ENCODE data around the gene CHAMP1.
A peak's percentile ranks its signal among the peaks of the same experiment; 100 is the strongest.
"Not testable (repeated sequence)": the region's sequence is repeated elsewhere in the genome, so short reads cannot be mapped to it uniquely, and the experiment has no call there.

Gene CHAMP1

DNA sequence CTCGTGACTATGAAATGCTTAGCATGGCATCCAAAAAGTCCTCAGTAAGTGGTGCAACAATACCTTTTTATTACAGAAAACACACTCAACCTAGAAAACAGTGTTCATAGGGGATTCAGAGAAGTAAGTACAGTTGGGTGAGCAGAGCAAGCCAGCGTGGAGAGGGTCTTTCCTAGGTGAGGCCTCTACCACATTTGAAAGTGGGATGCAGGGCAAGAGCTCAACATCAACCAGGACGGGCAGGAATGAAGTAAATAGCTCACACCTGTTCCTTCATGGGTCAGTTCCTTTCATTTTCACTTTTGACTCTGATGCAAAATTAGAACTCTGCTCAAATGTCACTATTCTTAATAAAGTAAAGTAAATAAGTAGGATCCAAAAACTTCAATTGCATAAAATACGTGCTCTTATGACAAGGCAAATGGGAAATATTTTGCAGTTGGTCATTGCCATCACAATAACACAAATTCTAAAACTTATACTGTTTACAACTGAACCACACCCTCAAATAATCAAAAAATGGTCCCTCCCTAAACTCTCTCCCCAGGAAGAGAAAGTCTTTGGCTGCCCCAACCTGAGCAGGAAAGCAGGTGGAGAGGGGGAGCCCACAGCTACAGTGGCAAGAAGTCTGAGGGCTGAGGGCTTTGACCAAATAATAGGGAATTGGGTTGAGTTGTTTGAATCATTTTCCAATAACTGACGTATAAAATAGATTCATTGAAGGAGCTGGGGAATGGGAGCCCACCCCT, 20.2 kb downstream of the CHAMP1 start:
- DNase-seq (ENCODE audit: low read depth), result no peak

DNA sequence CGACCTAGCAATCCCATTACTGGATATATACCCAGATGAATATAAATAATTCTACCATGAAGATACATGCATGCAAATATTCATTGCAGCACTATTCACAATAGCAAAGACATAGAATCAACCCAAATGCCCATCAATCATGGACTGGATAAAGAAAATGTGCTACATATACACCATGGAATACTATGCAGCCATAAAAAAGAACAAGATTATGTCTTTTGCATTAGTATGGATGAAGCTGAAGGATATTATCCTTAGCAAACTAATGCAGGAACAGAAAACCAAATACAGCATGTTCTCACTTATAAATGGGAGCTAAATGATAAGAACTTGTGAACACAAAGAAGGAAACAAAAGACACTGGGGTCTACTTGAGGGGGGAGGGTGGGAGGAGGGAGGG, 22.2 kb downstream of the CHAMP1 start:
- DNase-seq (ENCODE audit: low read depth), result not testable (repeated sequence)

- DNase-seq (ENCODE audit: low read depth), result no peak
These were observed 24.7 kb downstream of the CHAMP1 start for GRCh38 chr13:114338959-114339358.

- peak; percentile 4 for DNase-seq (ENCODE audit: low read depth)
These were observed 25.7 kb downstream of the CHAMP1 start for GRCh38 chr13:114339857-114340534.

- no peak for DNase-seq (ENCODE audit: low read depth)
These were observed 26.9 kb downstream of the CHAMP1 start for GRCh38 chr13:114341003-114341777.

DNA sequence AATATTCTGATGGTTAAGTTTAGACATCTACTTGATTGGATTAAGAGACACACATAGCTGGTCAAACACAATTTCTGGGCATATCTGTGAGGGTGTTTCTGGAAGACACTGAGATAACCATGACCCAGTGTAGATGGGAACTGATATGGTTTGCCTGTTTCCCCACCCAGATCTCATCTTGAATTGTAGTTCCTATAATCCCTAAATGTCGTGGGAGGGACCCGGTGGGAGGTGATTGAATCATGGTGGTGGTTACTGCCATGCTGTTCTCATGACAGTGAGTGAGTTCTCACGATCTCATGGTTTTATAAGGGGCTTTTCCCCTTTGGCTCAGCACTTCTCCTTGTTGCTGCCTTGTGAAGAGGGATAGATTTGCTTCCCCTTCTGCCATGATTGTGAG, 33.0 kb downstream of the CHAMP1 start:
- DNase-seq (ENCODE audit: low read depth), result not testable (repeated sequence)

GRCh38 chr13:114352763-114353162, 38.5 kb downstream of the CHAMP1 start:
- not testable (repeated sequence) for DNase-seq (ENCODE audit: low read depth)

DNA sequence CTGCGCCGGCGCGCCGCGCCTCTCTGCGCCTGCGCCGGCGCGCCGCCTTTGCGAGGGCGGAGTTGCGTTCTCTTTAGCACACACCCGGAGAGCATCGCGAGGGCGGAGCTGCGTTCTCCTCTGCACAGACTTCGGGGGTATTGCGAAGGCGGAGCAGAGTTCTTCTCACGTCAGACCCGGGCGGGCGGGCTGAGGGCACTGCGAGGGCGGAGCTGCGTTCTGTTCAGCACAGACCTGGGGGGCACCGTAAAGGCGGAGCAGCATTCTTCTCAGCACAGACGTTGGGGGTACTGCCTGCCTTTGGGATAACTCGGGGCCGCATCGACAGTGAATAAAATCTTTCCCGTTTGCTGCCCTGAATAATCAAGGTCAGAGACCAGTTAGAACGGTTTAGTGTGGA, 39.1 kb downstream of the CHAMP1 start:
- not testable (repeated sequence) for DNase-seq (ENCODE audit: low read depth)

Data from stimulated activated CD8-positive, alpha-beta memory T cell treated with anti-CD3 and anti-CD28 coated beads, Interleukin-12 subunit alpha, Interleukin-12 subunit beta, amount 100 ng/mL, for 1 hour (primary cell).